ENCODE measurements around the gene SLC22A13.

- TF ChIP-seq POLR2A (IDR thresholded peaks at IDR 0.05) (no peak), POLR2AphosphoS5 (IDR thresholded peaks at IDR 0.05) (no peak)
- TF ChIP-seq, protein P1, sequence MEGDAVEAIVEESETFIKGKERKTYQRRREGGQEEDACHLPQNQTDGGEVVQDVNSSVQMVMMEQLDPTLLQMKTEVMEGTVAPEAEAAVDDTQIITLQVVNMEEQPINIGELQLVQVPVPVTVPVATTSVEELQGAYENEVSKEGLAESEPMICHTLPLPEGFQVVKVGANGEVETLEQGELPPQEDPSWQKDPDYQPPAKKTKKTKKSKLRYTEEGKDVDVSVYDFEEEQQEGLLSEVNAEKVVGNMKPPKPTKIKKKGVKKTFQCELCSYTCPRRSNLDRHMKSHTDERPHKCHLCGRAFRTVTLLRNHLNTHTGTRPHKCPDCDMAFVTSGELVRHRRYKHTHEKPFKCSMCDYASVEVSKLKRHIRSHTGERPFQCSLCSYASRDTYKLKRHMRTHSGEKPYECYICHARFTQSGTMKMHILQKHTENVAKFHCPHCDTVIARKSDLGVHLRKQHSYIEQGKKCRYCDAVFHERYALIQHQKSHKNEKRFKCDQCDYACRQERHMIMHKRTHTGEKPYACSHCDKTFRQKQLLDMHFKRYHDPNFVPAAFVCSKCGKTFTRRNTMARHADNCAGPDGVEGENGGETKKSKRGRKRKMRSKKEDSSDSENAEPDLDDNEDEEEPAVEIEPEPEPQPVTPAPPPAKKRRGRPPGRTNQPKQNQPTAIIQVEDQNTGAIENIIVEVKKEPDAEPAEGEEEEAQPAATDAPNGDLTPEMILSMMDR (IDR thresholded peaks at IDR 0.05 in 8 of 11, conservative IDR thresholded peaks at IDR 0.05 in 3 of 11), result no peak
Observed at GRCh38 chr3:38264779-38265178, 833 bp upstream of the SLC22A13 start.
